Duodenal mucosa (tissue), 2 donors: ENCODE measurements around the gene LRP1.

Experiments used
- H3K27ac ChIP-seq: one replicate; pipeline ENCODE4 v1.7.0; 2013; ENCODE audit warnings: low read depth, low read length
- H3K27me3 ChIP-seq, 2 donors: one replicate each; pipeline ENCODE4 v1.7.0; 2013; ENCODE audit warnings: low read length in 2 of 2, control low read depth in 1 of 2; ENCODE audit not compliant: insufficient read depth in 2 of 2, control insufficient read depth in 1 of 2
- H3K36me3 ChIP-seq, 2 donors: one replicate each; pipeline ENCODE4 v1.7.0; 2013; ENCODE audit warnings: low read length in 2 of 2, control low read depth in 1 of 2; ENCODE audit not compliant: insufficient read depth in 2 of 2, control insufficient read depth in 1 of 2
- H3K4me1 ChIP-seq, 2 donors: one replicate each; pipeline ENCODE4 v1.7.0; 2013; ENCODE audit warnings: low read length in 2 of 2, control low read depth in 1 of 2; ENCODE audit not compliant: insufficient read depth in 2 of 2, control insufficient read depth in 1 of 2
- H3K4me3 ChIP-seq, 2 donors: one replicate each; pipeline ENCODE4 v1.7.0; 2013; ENCODE audit warnings: low read length in 2 of 2, low read depth in 1 of 2
- H3K9ac ChIP-seq, 2 donors: one replicate each; pipeline ENCODE4 v1.7.0; 2013; ENCODE audit warnings: low read length in 2 of 2, low read depth in 1 of 2
- H3K9me3 ChIP-seq, 2 donors: one replicate each; pipeline ENCODE4 v1.7.0; 2013; ENCODE audit warnings: low read length in 2 of 2, control low read depth in 1 of 2; ENCODE audit not compliant: control insufficient read depth in 1 of 2

Gene LRP1

DNA sequence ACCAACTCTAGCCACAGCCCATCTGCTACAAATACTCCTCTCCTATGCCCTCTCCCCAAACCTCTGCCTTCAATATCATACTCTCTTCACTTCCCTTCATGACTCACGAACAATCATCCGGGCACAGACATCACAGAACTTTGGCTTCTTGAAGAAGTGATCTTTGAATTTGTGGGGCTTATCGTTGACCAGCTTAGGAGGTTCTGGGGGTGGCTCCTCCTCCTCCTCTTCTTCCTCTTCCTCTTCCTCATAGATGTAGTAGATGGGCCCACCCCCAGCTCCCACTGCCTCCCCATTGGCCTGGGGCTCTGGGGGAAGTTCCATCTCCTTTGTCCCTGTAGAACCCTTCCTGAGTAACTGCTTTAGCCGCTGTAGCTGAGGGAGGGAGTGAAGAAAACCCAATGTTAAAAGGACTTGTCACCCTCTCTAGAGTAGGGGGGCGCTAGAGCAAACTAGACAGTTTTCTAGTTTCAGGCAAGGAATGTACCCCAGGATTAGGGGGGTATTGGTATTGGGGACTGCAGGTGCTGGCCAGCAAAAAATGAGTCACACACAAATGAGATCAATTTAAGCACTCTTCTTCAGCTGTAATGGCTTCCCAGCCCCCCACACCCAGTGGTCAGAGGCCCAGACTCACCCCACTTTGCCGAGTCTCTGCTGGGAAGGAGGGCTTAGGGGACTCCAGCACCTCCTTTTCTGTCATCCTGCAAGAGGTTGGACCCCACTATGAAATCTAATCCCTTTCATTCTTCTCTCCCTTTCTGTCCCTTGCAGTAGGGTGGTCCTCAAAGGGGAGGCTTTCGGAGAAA is 120.9 kb downstream of the LRP1 start:
- no peak overlapping the region for H3K27ac ChIP-seq
- H3K27me3 ChIP-seq, result no peaks in the 10 kb centered on the region
- H3K4me1 ChIP-seq, result no peaks in the 10 kb centered on the region
- H3K9me3 ChIP-seq, result no peaks in the 10 kb centered on the region
- no peak overlapping the region for H3K4me3 ChIP-seq
- H3K36me3 ChIP-seq, result no peaks in the 10 kb centered on the region
- no peak overlapping the region for H3K9ac ChIP-seq

GRCh38 chr12:57250541-57250940 is 122.3 kb downstream of the LRP1 start:
- no peaks in the 10 kb centered on the region for H3K27me3 ChIP-seq
- no peak overlapping the region for H3K9ac ChIP-seq
- H3K4me3 ChIP-seq, result no peak overlapping the region

DNA sequence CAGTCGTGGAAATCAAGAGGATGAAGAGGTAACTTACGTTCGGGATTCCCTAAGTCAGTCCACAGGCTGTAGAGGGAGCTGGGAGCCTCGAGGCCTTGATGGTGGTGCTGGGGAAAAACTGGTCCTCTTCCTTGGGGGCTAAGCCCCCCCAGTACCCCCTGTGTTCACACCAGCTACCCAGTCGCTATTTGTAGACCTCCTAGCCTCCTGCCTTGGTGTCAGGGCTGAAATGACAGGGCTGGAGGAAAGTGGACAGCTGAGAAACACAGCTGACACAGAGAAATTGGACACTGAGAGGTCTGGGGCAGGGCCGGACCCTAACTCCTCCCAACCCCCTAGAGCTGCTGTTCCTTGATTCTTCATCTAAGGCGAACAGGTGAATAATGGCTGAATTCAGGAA is 122.7 kb downstream of the LRP1 start, which contains the start of gene STAC3:
TSS of gene STAC3 (minus strand) at position 232 of the 400 bp plus-strand sequence. CDS start 1,551 bp downstream, outside the sequence.
- H3K27ac ChIP-seq, result no peak within 1 kb of the TSS
- H3K9me3 ChIP-seq, result no peaks in the 10 kb centered on the region
- H3K27me3 ChIP-seq, result no peaks in the 10 kb centered on the region
- peaks cover under 1 to 15% of the 10 kb centered on the region in 2 donors for H3K36me3 ChIP-seq
- H3K4me1 ChIP-seq, result no peaks in the 10 kb centered on the region
- H3K9ac ChIP-seq, result no peak within 1 kb of the TSS
- H3K4me3 ChIP-seq, result no peak within 1 kb of the TSS

More at GRCh38 chr12:57250541-57250940, 122.3 kb downstream of the LRP1 start:
- H3K36me3 ChIP-seq, result peaks cover 0 to 11% of the 10 kb centered on the region in 2 donors
- no peaks in the 10 kb centered on the region for H3K9me3 ChIP-seq
- no peak overlapping the region for H3K27ac ChIP-seq
- H3K4me1 ChIP-seq, result no peaks in the 10 kb centered on the region

DNA sequence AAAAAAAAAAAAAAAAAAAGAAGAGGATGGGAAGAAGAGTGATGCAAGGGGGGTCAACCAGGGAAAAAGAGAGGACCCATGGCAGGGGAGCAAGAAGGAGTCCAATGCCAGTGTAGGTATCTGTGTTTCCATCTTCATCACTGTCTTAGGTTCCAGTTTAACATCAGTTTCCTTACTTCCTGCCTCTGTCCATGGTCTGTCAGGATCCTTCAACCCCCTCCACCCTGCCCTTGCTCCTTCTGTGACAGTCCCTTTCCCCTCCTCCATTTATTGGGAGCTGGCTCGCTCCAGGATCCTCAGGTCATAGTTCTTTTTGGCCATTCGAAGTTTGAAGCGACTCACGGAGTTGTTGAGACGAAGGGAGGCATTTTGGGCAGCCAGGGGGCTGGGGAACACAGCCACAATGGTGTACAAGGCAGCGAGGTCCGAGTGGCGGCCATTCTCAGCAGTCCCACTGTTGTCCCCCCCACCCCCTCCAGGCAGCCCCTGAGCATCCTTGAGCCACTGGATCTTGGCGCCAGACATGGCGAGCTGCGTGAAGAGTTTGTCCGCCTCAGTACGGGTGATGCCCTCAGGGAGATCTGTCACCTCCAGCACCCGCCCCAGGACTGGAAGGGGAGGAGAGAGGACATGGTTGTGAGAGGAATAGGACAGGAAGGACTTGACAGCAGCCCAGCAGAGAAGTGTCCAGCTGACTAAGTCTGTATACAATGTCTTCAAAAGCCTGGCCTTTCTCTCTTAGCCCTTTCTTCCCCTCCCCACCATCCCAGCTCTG is 126.4 kb downstream of the LRP1 start:
- Histone ChIP-seq H3K9ac (no peak overlapping the region), H3K27ac (no peak overlapping the region), H3K36me3 (peaks cover 25 to 46% of the 10 kb centered on the region in 2 donors), H3K4me3 (no peak overlapping the region), H3K27me3 (no peaks in the 10 kb centered on the region), H3K9me3 (no peaks in the 10 kb centered on the region), H3K4me1 (no peaks in the 10 kb centered on the region)

DNA sequence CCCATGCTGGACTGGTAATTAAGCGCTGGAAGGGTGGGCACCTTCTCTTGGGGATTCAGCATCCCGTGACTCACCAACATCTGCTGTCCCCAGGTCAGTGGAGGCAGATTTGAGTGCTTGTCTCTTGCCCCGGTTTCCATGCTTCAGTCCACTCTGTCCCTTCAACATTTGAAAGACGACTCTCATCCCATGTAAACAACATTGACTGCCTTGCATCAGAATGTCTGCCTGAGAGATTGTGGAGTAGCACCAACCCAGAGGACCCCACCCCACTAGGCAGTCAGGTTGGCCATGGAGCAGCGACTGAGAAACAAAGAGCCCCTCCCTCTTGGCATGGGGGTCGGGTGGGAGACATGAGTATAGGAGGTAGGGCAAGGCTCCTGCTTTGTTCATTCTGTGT is 127.6 kb downstream of the LRP1 start:
- Histone ChIP-seq H3K27me3 (no peaks in the 10 kb centered on the region), H3K36me3 (peaks cover 34 to 55% of the 10 kb centered on the region in 2 donors), H3K4me3 (no peak overlapping the region), H3K9ac (no peak overlapping the region), H3K9me3 (no peaks in the 10 kb centered on the region), H3K4me1 (no peaks in the 10 kb centered on the region), H3K27ac (no peak overlapping the region)

- no peak overlapping the region for H3K9ac ChIP-seq
- H3K9me3 ChIP-seq, result no peaks in the 10 kb centered on the region
- H3K4me1 ChIP-seq, result no peaks in the 10 kb centered on the region
- no peak overlapping the region for H3K4me3 ChIP-seq
- peaks cover 34 to 71% of the 10 kb centered on the region in 2 donors for H3K36me3 ChIP-seq
- no peak overlapping the region for H3K27ac ChIP-seq
- no peaks in the 10 kb centered on the region for H3K27me3 ChIP-seq
Measured at GRCh38 chr12:57258977-57259970, 131.0 kb downstream of the LRP1 start.

GRCh38 chr12:57260366-57260765 is 132.1 kb downstream of the LRP1 start:
- no peak overlapping the region for H3K4me3 ChIP-seq
- H3K27ac ChIP-seq, result no peak overlapping the region
- H3K36me3 ChIP-seq, result peaks cover 34 to 65% of the 10 kb centered on the region in 2 donors
- no peaks in the 10 kb centered on the region for H3K27me3 ChIP-seq
- no peaks in the 10 kb centered on the region for H3K9me3 ChIP-seq
- no peaks in the 10 kb centered on the region for H3K4me1 ChIP-seq
- no peak overlapping the region for H3K9ac ChIP-seq

DNA sequence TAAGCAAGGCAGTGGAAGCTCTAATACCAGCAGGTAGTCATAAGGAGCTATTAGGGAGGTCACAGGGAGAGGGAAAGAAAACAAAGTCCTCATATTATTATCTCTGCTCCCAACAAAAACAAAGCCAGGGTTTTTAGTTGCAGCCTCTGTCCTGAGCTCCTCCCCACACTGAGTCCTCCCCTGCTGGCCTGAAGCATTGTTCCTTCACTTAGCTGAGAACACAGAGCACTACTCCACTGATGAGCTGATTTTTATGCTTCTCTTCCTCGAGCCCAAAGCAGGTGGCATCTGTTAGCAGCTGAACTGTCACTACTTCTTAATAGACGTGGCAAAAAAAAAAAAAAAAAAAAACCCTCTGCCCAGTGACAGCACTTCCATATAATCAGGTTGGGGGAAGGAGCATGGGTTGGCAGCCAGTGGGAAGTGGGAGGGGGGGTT is 133.2 kb downstream of the LRP1 start:
- no peaks in the 10 kb centered on the region for H3K4me1 ChIP-seq
- H3K27ac ChIP-seq, result no peak overlapping the region
- H3K36me3 ChIP-seq, result peaks cover 30 to 57% of the 10 kb centered on the region in 2 donors

GRCh38 chr12:57262126-57262822 is 134.0 kb downstream of the LRP1 start:
- Histone ChIP-seq H3K4me1 (no peaks in the 10 kb centered on the region), H3K4me3 (no peak overlapping the region), H3K9ac (no peak overlapping the region), H3K36me3 (peaks cover 34 to 58% of the 10 kb centered on the region in 2 donors), H3K27me3 (no peaks in the 10 kb centered on the region), H3K27ac (no peak overlapping the region), H3K9me3 (no peaks in the 10 kb centered on the region)

More for the DNA sequence above, 133.2 kb downstream of the LRP1 start:
- Histone ChIP-seq H3K27me3 (no peaks in the 10 kb centered on the region), H3K9ac (no peak overlapping the region), H3K4me3 (no peak overlapping the region), H3K9me3 (no peaks in the 10 kb centered on the region)
